ENCODE results near the gene NSD2. TPM values are rescaled to one million over a fixed set of nuclear protein-coding genes. Genes with fewer than 3 reads are reported as not detected.
"Not testable (repeated sequence)": the region's sequence is repeated elsewhere in the genome, so short reads cannot be mapped to it uniquely, and the experiment has no call there.

NSD2 gene
- polyA plus RNA-seq, 4 donors = 8.4 to 46.4 (median 22.5) TPM

DNA sequence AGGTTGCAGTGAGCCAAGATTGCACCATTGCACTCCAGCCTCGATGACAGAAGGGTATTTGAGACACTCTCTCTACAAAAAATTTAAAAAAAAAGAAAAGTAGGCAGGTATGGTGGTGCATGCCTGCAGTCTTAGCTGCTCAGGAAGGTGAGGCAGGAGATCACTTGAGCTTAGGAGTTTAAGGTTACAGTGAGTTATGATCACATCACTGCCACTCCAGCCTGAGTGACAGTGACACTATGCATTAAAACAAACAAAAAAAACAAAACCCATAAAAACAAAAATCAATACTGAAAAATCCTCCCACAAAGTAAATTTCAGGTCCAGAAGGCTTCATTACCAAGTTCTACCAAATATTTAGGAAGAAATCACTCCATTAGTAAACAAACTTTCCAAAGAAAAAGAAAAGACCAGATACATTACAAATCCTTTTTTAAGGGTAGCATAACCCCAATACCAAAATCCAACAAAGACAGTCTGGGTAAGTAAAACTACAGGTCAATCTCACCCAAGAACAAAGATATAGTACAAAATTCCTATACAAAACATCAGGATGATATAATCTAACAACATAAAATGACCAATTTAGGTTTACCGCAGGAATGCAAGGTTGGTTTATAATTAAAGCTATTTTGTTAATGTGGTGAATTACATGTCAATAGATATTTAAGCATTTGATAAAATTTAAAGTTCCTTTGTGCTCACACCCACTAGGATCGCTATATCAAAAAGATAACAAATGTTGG lies 125.8 kb downstream of the NSD2 start:
- Histone ChIP-seq H3K27me3 (ENCODE audit: control insufficient read depth in 3 of 3, insufficient read depth in 3 of 3, low read length in 3 of 3) (no peaks in the 10 kb centered on the region), H3K4me3 (ENCODE audit: low read depth in 1 of 3, low read length in 3 of 3) (no peak overlapping the region), H3K9me3 (ENCODE audit: control insufficient read depth in 2 of 2, insufficient read depth in 1 of 2, low read depth in 1 of 2, low read length in 1 of 2) (peaks cover 0 to 23% of the 10 kb centered on the region in 2 donors), H3K36me3 (ENCODE audit: control insufficient read depth in 3 of 3, insufficient read depth in 2 of 3, low read depth in 1 of 3, low read length in 3 of 3) (peaks cover 0 to 22% (median 0%) of the 10 kb centered on the region in 3 donors), H3K27ac (ENCODE audit: low read depth in 1 of 3, low read length in 2 of 3) (no peak overlapping the region), H3K4me1 (ENCODE audit: control insufficient read depth in 3 of 3, insufficient read depth in 2 of 3, low read depth in 1 of 3, low read length in 2 of 3) (peaks cover 0 to 3% (median 0%) of the 10 kb centered on the region in 3 donors)
- FAIRE-seq = no peak
- 79 to 91% (median 88%) methylated on average over 3 of the region's 3 CpGs for WGBS, 3 donors
- no peak for DNase-seq

DNA sequence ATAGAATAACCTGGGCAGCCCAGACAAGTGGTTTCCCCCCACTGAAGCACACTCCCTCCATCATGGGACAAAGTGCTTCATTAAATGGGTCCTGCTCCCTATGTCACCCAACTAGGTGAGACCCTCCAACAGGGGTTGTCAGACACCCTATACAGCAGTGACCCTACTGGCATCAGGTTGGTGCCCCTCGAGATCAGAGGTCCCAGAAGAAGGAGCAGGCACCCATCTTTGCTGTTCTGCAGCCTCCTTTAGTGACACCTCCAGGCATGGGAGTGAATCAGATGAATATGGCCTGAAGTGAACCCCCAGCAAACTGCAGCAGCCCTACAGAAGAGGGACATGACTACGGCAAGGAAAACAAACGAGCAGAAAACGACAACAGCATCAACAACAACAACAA lies 126.5 kb downstream of the NSD2 start:
- FAIRE-seq (no peak), DNase-seq (no peak)
- WGBS, 3 donors = 93 to 96% (median 94%) methylated on average over 4 of the region's 4 CpGs
- Histone ChIP-seq H3K4me1 (ENCODE audit: control insufficient read depth in 3 of 3, insufficient read depth in 2 of 3, low read depth in 1 of 3, low read length in 2 of 3) (peaks cover 0 to 3% (median 0%) of the 10 kb centered on the region in 3 donors), H3K27me3 (ENCODE audit: control insufficient read depth in 3 of 3, insufficient read depth in 3 of 3, low read length in 3 of 3) (no peaks in the 10 kb centered on the region), H3K36me3 (ENCODE audit: control insufficient read depth in 3 of 3, insufficient read depth in 2 of 3, low read depth in 1 of 3, low read length in 3 of 3) (peaks cover 0 to 22% (median 0%) of the 10 kb centered on the region in 3 donors), H3K27ac (ENCODE audit: low read depth in 1 of 3, low read length in 2 of 3) (no peak overlapping the region), H3K9me3 (ENCODE audit: control insufficient read depth in 2 of 2, insufficient read depth in 1 of 2, low read depth in 1 of 2, low read length in 1 of 2) (peaks cover 0 to 23% of the 10 kb centered on the region in 2 donors), H3K4me3 (ENCODE audit: low read depth in 1 of 3, low read length in 3 of 3) (no peak overlapping the region)

DNA sequence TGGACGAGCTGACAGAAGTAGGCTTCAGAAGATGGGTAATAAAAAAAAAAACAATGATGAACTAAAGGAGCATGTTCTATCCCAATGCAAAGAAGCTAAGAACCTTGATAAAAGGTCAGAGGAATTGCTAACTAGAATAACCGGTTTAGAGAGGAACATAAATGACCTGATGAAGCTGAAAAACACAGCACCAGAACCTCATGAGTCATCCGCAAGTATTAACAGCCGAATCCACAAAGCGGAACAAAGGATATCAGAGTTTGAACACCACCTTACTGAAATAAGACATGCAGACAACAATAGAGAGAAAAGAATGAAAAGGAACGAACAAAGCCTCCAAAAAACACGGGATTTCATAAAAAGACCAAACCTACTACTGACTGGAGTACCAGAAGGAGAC lies 127.1 kb downstream of the NSD2 start:
- peaks cover 0 to 19% (median 0%) of the 10 kb centered on the region in 3 donors for H3K36me3 ChIP-seq (ENCODE audit: control insufficient read depth in 3 of 3, insufficient read depth in 2 of 3, low read depth in 1 of 3, low read length in 3 of 3)

DNA sequence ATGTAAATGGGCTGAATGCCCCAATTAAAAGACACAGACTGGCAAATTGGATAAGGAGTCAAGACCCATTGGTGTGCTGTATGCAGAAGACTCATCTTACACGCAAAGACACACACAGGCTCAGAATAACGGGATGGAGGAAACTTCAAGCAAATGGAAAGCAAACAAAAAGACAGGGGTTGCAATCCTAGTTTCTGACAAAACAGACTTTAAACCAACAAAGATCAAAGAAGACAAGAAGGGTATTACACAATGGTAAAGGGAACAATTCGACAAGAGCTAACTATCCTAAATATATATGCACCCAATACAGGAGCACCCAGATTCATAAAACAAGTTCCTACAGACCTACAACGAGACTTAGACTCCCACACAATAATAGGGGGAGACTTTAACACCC lies 128.1 kb downstream of the NSD2 start:
- H3K27ac ChIP-seq (ENCODE audit: low read depth in 1 of 3, low read length in 2 of 3); FAIRE-seq; H3K4me1 ChIP-seq (ENCODE audit: control insufficient read depth in 3 of 3, insufficient read depth in 2 of 3, low read depth in 1 of 3, low read length in 2 of 3); H3K27me3 ChIP-seq (ENCODE audit: control insufficient read depth in 3 of 3, insufficient read depth in 3 of 3, low read length in 3 of 3); DNase-seq; H3K4me3 ChIP-seq (ENCODE audit: low read depth in 1 of 3, low read length in 3 of 3): not testable (repeated sequence)
- H3K9me3 ChIP-seq (ENCODE audit: control insufficient read depth in 2 of 2, insufficient read depth in 1 of 2, low read depth in 1 of 2, low read length in 1 of 2) = peaks cover 0 to 23% of the 10 kb centered on the region in 2 donors
- peaks cover 0 to 15% (median 1%) of the 10 kb centered on the region in 3 donors for H3K36me3 ChIP-seq (ENCODE audit: control insufficient read depth in 3 of 3, insufficient read depth in 2 of 3, low read depth in 1 of 3, low read length in 3 of 3)
- 94 to 96% (median 96%) methylated on average over 4 of the region's 4 CpGs for WGBS, 3 donors

More for the DNA sequence above, 127.1 kb downstream of the NSD2 start:
- H3K4me1 ChIP-seq (ENCODE audit: control insufficient read depth in 3 of 3, insufficient read depth in 2 of 3, low read depth in 1 of 3, low read length in 2 of 3) = peaks cover 0 to 3% (median 0%) of the 10 kb centered on the region in 3 donors
- FAIRE-seq (no peak), DNase-seq (peak; percentile 38 to 77)
- H3K4me3 ChIP-seq (ENCODE audit: low read depth in 1 of 3, low read length in 3 of 3) = no peak overlapping the region
- peak overlapping the region in 1 of 3 donors; percentile 2 for H3K27ac ChIP-seq (ENCODE audit: low read depth in 1 of 3, low read length in 2 of 3)
- H3K27me3 ChIP-seq (ENCODE audit: control insufficient read depth in 3 of 3, insufficient read depth in 3 of 3, low read length in 3 of 3) = no peaks in the 10 kb centered on the region
- H3K9me3 ChIP-seq (ENCODE audit: control insufficient read depth in 2 of 2, insufficient read depth in 1 of 2, low read depth in 1 of 2, low read length in 1 of 2) = peaks cover 0 to 23% of the 10 kb centered on the region in 2 donors
- 14 to 68% (median 49%) methylated on average over 7 of the region's 7 CpGs for WGBS, 3 donors

DNA sequence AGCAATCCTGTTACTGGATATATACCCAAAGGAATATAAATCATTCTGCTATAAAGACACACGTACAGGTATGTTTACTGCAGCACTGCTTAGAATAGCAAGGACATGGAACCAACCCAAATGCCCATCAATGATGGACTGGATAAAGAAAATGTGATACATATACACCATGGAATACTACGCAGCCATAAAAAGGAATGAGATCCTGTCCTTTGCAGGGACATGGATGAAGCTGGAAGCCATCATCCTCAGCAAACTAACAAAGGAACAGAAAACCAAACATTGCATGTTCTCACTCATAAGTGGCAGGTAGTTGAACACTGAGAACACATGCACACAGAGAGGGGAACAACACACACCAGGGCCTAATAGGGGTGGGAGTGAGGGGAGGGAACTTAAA lies 132.2 kb downstream of the NSD2 start:
- DNase-seq; H3K4me3 ChIP-seq (ENCODE audit: low read depth in 1 of 3, low read length in 3 of 3); H3K27ac ChIP-seq (ENCODE audit: low read depth in 1 of 3, low read length in 2 of 3); FAIRE-seq; H3K9me3 ChIP-seq (ENCODE audit: control insufficient read depth in 2 of 2, insufficient read depth in 1 of 2, low read depth in 1 of 2, low read length in 1 of 2); H3K27me3 ChIP-seq (ENCODE audit: control insufficient read depth in 3 of 3, insufficient read depth in 3 of 3, low read length in 3 of 3); H3K4me1 ChIP-seq (ENCODE audit: control insufficient read depth in 3 of 3, insufficient read depth in 2 of 3, low read depth in 1 of 3, low read length in 2 of 3): not testable (repeated sequence)
- WGBS, 3 donors = 92 to 98% (median 98%) methylated on average over 2 of the region's 2 CpGs
- H3K36me3 ChIP-seq (ENCODE audit: control insufficient read depth in 3 of 3, insufficient read depth in 2 of 3, low read depth in 1 of 3, low read length in 3 of 3) = peaks cover 0 to 21% (median 5%) of the 10 kb centered on the region in 3 donors

DNA sequence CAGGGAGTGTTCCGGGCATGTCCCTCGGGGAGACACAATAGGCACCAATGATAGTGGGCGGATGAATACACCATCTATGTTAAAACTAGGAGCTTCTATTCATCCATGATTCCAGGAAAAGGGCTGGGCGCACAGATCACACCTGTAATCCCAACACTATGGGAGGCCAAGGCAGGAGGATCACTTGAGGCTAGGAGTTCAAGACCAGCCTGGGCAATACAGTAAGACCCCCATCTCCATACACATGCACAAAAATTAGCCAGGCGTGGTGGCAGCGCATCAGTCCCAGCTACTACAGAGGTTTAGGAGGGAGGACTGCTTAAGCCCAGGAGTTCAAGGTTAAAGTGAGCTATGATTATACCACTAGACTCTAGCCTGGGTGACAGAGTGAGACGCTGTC lies 135.2 kb downstream of the NSD2 start:
- peaks cover 0 to 3% (median 2%) of the 10 kb centered on the region in 3 donors for H3K4me1 ChIP-seq (ENCODE audit: control insufficient read depth in 3 of 3, insufficient read depth in 2 of 3, low read depth in 1 of 3, low read length in 2 of 3)
- no peak for DNase-seq
- no peaks in the 10 kb centered on the region for H3K27me3 ChIP-seq (ENCODE audit: control insufficient read depth in 3 of 3, insufficient read depth in 3 of 3, low read length in 3 of 3)
- H3K9me3 ChIP-seq (ENCODE audit: control insufficient read depth in 2 of 2, insufficient read depth in 1 of 2, low read depth in 1 of 2, low read length in 1 of 2) = no peaks in the 10 kb centered on the region
- no peak overlapping the region for H3K27ac ChIP-seq (ENCODE audit: low read depth in 1 of 3, low read length in 2 of 3)
- 89 to 95% (median 90%) methylated on average over 7 of the region's 7 CpGs for WGBS, 3 donors
- no peak for FAIRE-seq
- H3K4me3 ChIP-seq (ENCODE audit: low read depth in 1 of 3, low read length in 3 of 3) = peak overlapping the region in 1 of 3 donors; percentile 4
- H3K36me3 ChIP-seq (ENCODE audit: control insufficient read depth in 3 of 3, insufficient read depth in 2 of 3, low read depth in 1 of 3, low read length in 3 of 3) = peaks cover 0 to 21% (median 5%) of the 10 kb centered on the region in 3 donors

DNA sequence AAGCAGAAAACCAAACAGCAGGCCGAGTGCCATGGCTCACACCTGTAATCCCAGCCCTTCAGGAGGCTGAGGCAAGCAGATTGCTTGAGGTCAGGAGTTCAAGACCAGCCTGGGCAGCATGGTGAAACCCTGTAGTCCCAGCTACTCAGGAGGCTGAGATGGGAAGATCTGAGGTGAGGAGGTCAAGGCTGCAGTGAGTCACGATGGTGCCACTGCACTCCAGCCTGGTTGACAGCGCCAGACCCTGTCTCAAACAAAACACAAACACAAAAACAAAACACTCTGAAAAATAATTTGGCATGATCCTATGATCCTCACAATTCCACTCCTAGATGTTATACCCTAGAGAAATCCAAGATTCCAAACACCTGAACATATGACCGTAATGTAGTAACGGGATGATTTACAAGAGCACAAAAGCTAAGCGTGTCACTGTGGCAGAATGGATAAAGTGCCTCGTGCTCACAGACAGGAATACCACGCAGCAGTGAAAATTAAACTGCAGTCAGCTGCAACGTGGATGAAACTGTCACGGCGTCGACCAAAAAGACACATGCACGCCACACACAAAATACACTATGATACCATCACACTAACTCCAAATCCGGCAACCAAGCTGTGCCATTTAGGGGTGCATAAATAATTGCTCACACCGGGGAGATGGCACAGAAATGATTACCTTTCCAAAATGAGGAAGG lies 135.9 kb downstream of the NSD2 start:
- Histone ChIP-seq H3K4me3 (ENCODE audit: low read depth in 1 of 3, low read length in 3 of 3) (peak overlapping the region in 2 of 3 donors; percentile 89 to 94), H3K4me1 (ENCODE audit: control insufficient read depth in 3 of 3, insufficient read depth in 2 of 3, low read depth in 1 of 3, low read length in 2 of 3) (peaks cover 0 to 3% (median 2%) of the 10 kb centered on the region in 3 donors), H3K9me3 (ENCODE audit: control insufficient read depth in 2 of 2, insufficient read depth in 1 of 2, low read depth in 1 of 2, low read length in 1 of 2) (no peaks in the 10 kb centered on the region), H3K27me3 (ENCODE audit: control insufficient read depth in 3 of 3, insufficient read depth in 3 of 3, low read length in 3 of 3) (no peaks in the 10 kb centered on the region), H3K36me3 (ENCODE audit: control insufficient read depth in 3 of 3, insufficient read depth in 2 of 3, low read depth in 1 of 3, low read length in 3 of 3) (peaks cover 0 to 21% (median 5%) of the 10 kb centered on the region in 3 donors), H3K27ac (ENCODE audit: low read depth in 1 of 3, low read length in 2 of 3) (no peak overlapping the region)
- FAIRE-seq (no peak), DNase-seq (no peak)
- 84 to 87% (median 85%) methylated on average over 15 of the region's 15 CpGs for WGBS, 3 donors

DNA sequence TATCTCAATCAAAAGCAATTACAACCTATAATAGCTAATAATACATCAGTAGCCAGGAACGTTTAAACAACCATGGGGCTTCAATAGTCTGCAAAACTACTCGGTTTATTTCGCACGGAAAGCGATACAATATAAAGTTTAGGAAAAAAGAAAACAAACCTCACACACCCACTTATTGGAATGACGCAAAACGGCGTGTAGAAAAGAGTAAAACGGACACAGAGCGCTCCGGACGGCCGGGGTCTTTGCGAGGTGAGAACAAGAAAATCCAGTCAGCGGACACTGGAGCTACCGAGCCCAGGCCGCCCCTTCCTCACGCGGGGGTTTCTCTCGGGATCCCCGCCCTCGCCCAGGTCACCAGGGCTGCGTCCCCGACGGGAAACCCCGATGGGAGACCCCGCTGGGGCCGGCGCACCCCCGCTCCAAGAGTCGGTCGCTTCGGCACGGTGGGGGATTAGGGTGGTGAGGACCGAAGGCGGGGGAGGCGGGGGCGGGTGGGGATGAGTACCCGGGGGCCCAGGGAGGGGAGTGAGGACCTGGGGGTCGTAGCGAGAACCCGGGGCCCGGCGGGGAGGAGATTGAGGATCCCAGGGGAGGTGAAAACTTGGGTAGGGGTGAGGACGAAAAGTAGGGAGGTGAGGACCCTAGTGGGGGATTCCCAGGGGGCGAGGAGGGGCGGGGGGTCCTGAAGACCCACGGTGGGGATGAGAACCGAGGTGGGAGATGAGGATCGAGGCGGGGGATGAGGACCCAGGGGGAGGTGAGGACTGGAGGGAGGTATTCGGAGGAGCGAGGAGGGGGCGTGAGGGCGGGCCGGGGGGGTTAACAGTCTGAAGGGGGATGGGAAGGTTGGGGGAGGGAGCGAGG lies 136.8 kb downstream of the NSD2 start:
- H3K36me3 ChIP-seq (ENCODE audit: control insufficient read depth in 3 of 3, insufficient read depth in 2 of 3, low read depth in 1 of 3, low read length in 3 of 3) = peaks cover 0 to 21% (median 5%) of the 10 kb centered on the region in 3 donors
- H3K9me3 ChIP-seq (ENCODE audit: control insufficient read depth in 2 of 2, insufficient read depth in 1 of 2, low read depth in 1 of 2, low read length in 1 of 2) = no peaks in the 10 kb centered on the region
- no peaks in the 10 kb centered on the region for H3K27me3 ChIP-seq (ENCODE audit: control insufficient read depth in 3 of 3, insufficient read depth in 3 of 3, low read length in 3 of 3)
- 0 to 1% (median 1%) methylated on average over 43 to 57 of the region's 57 CpGs for WGBS, 3 donors
- peak in 1 of 2 donors; percentile 28 for DNase-seq
- peaks cover 0 to 3% (median 2%) of the 10 kb centered on the region in 3 donors for H3K4me1 ChIP-seq (ENCODE audit: control insufficient read depth in 3 of 3, insufficient read depth in 2 of 3, low read depth in 1 of 3, low read length in 2 of 3)
- no peak for FAIRE-seq
- H3K4me3 ChIP-seq (ENCODE audit: low read depth in 1 of 3, low read length in 3 of 3) = peak overlapping the region; percentile 82 to 94 (median 89)
- H3K27ac ChIP-seq (ENCODE audit: low read depth in 1 of 3, low read length in 2 of 3) = peak overlapping the region in 1 of 3 donors; percentile 92
